ENCODE data around the gene HAUS7.
A peak's percentile ranks its signal among the peaks of the same experiment; 100 is the strongest.

HAUS7 gene

GRCh38 chrX:153470411-153471363 lies at the start of gene HAUS7:
Gene HAUS7 (minus strand): TSS chrX:153470576. CDS start chrX:153470557, 19 bp downstream.
- H3K27me3 ChIP-seq (ENCODE audit: insufficient read depth, low read length, poor library complexity, severe bottlenecking): no peaks in the 10 kb centered on the region
- no peaks in the 10 kb centered on the region for H3K36me3 ChIP-seq (ENCODE audit: insufficient read depth, low read length)
- TF ChIP-seq EZH2phosphoT487 (IDR thresholded peaks at IDR 0.05; ENCODE audit: borderline replicate concordance) (no peak), CTCF (conservative IDR thresholded peaks at IDR 0.05; ENCODE audit: low read length) (peak; percentile 64)
- peaks cover 6% of the 10 kb centered on the region for H4K20me1 ChIP-seq (ENCODE audit: insufficient read depth, low read length, poor library complexity, severe bottlenecking)
- peak within 1 kb of the TSS; percentile 79 for H3K9ac ChIP-seq (ENCODE audit: low read depth, low read length, poor library complexity, severe bottlenecking)
- H3F3A ChIP-seq (ENCODE audit: low read depth): no peaks in the 10 kb centered on the region
- peaks cover 17% of the 10 kb centered on the region for H3K79me2 ChIP-seq (ENCODE audit: insufficient read depth, low read length)
- H2AFZ ChIP-seq (ENCODE audit: low read length): peak within 1 kb of the TSS; percentile 86
- H3K4me2 ChIP-seq (ENCODE audit: low read depth, low read length, poor library complexity, severe bottlenecking): peak within 1 kb of the TSS; percentile 87
- no peaks in the 10 kb centered on the region for H3K4me1 ChIP-seq (ENCODE audit: insufficient read depth, low read length, poor library complexity, severe bottlenecking)
- H3K9me3 ChIP-seq (ENCODE audit: insufficient read depth, low read depth, low read length): no peaks in the 10 kb centered on the region
- peak within 1 kb of the TSS; percentile 96 for H3K4me3 ChIP-seq (ENCODE audit: low read length, poor library complexity, severe bottlenecking)
- H3K9me2 ChIP-seq (replicated peaks; ENCODE audit: low read depth, low read length): no peaks in the 10 kb centered on the region

- Histone ChIP-seq H3K9me3 (ENCODE audit: insufficient read depth, low read depth, low read length) (no peaks in the 10 kb centered on the region), H3K4me2 (ENCODE audit: low read depth, low read length, poor library complexity, severe bottlenecking) (no peak overlapping the region), H3K4me3 (ENCODE audit: low read length, poor library complexity, severe bottlenecking) (no peak overlapping the region)
These were observed 49.4 kb upstream of the HAUS7 start for GRCh38 chrX:153519569-153520286.

More at GRCh38 chrX:153519569-153520286, 49.4 kb upstream of the HAUS7 start:
- Histone ChIP-seq H3K4me1 (ENCODE audit: insufficient read depth, low read length, poor library complexity, severe bottlenecking) (no peaks in the 10 kb centered on the region), H3K79me2 (ENCODE audit: insufficient read depth, low read length) (no peaks in the 10 kb centered on the region), H2AFZ (ENCODE audit: low read length) (no peak overlapping the region), H3K36me3 (ENCODE audit: insufficient read depth, low read length) (no peaks in the 10 kb centered on the region), H3K27me3 (ENCODE audit: insufficient read depth, low read length, poor library complexity, severe bottlenecking) (no peaks in the 10 kb centered on the region), H3K9me2 (replicated peaks; ENCODE audit: low read depth, low read length) (no peaks in the 10 kb centered on the region), H3K9ac (ENCODE audit: low read depth, low read length, poor library complexity, severe bottlenecking) (no peak overlapping the region), H4K20me1 (ENCODE audit: insufficient read depth, low read length, poor library complexity, severe bottlenecking) (no peaks in the 10 kb centered on the region), H3F3A (ENCODE audit: low read depth) (no peaks in the 10 kb centered on the region)
- TF ChIP-seq EZH2phosphoT487 (IDR thresholded peaks at IDR 0.05; ENCODE audit: borderline replicate concordance) (no peak), CTCF (conservative IDR thresholded peaks at IDR 0.05; ENCODE audit: low read length) (no peak)

Data from Loucy (cell line).